Fibroblast of lung (primary cell): ENCODE measurements around the gene SIPA1. TPM values are rescaled to one million over a fixed set of nuclear protein-coding genes. Genes with fewer than 3 reads are reported as not detected.

Source experiments
- DNase-seq, 2 donors: peaks; one replicate each; pipeline versions ENCODE4 v3.0.0 to v3.0.0-alpha.2; 2010; ENCODE audit warnings: low read depth in 2 of 2
- H2AFZ ChIP-seq: 2 replicates; pipeline ENCODE4 v1.5.1; 2012; ENCODE audit warnings: low read length, control low read depth, inconsistent platforms
- H3K27ac ChIP-seq: 2 replicates; pipeline ENCODE4 v1.5.1; 2011; ENCODE audit warnings: low read length, control low read depth; ENCODE audit not compliant: insufficient read depth
- H3K27me3 ChIP-seq: 2 replicates; pipeline ENCODE4 v1.5.1; 2011; ENCODE audit warnings: mild to moderate bottlenecking, low read length; ENCODE audit not compliant: control insufficient read depth, insufficient read depth
- H3K36me3 ChIP-seq: 2 replicates; pipeline ENCODE4 v1.5.1; 2011; ENCODE audit warnings: low read length; ENCODE audit not compliant: control insufficient read depth, insufficient read depth
- H3K4me1 ChIP-seq: 2 replicates; pipeline ENCODE4 v1.5.1; 2011; ENCODE audit warnings: low read length; ENCODE audit not compliant: control insufficient read depth, insufficient read depth; ENCODE audit errors: extremely low read depth
- H3K4me2 ChIP-seq: 2 replicates; pipeline ENCODE4 v1.5.1; 2011; ENCODE audit warnings: low read length, control low read depth; ENCODE audit not compliant: insufficient read depth; ENCODE audit errors: extremely low read depth
- H3K4me3 ChIP-seq, 4 experiments: fragments of 200-600 bp in 1 of 4; sonication (generic) in 1 of 4; replicated peaks in 1 of 4; 2 replicates each; pipeline ENCODE4 v1.5.1; 2011 to 2016; ENCODE audit warnings: low read length in 4 of 4, low read depth in 3 of 4, mild to moderate bottlenecking in 3 of 4, control low read depth in 2 of 4, inconsistent platforms in 1 of 4, mixed read lengths in 1 of 4; ENCODE audit not compliant: insufficient read depth in 1 of 4; ENCODE audit errors: control extremely low read depth in 1 of 4
- H3K79me2 ChIP-seq: 2 replicates; pipeline ENCODE4 v1.5.1; 2012; ENCODE audit warnings: mild to moderate bottlenecking, low read length, inconsistent platforms; ENCODE audit not compliant: control insufficient read depth, insufficient read depth
- H3K9ac ChIP-seq: 2 replicates; pipeline ENCODE4 v1.5.1; 2011; ENCODE audit warnings: mild to moderate bottlenecking, low read length, control low read depth; ENCODE audit not compliant: insufficient read depth
- H3K9me3 ChIP-seq: 2 replicates; pipeline ENCODE4 v1.5.1; 2012; ENCODE audit warnings: low read depth, low read length; ENCODE audit not compliant: control insufficient read depth, insufficient read depth
- H4K20me1 ChIP-seq: 2 replicates; pipeline ENCODE4 v1.5.1; 2011; ENCODE audit warnings: low read length; ENCODE audit not compliant: control insufficient read depth, insufficient read depth; ENCODE audit errors: extremely low read depth
- EZH2 ChIP-seq: IDR thresholded peaks from 2 replicates; pipeline ENCODE4 v1.5.1; 2012; ENCODE audit warnings: low read length, control low read depth, mild to moderate bottlenecking; ENCODE audit errors: missing control alignments
- polyA plus RNA-seq, 2 donors: library from polyadenylated mRNA; depleted of rRNA in 1 of 2; stranded (reverse) in 1 of 2; unstranded in 1 of 2; fragments of >200 nt; gene quantifications; 2 replicates each; pipeline ENCODE4 v1.2.1, GENCODE V29; 2011 to 2012; ENCODE audit warnings: missing spikeins in 1 of 2
- total RNA-seq: library from RNA; depleted of rRNA; stranded (reverse); fragments of >200 nt; gene quantifications from 2 replicates; pipeline ENCODE4 v1.2.1, GENCODE V29; 2014
- TF ChIP-seq, protein P1 (sequence below), 2 donors: IDR thresholded peaks in 1 of 2; conservative IDR thresholded peaks in 1 of 2; 1 replicate in 1 of 2; 2 replicates in 1 of 2; pipeline ENCODE4 v1.5.1; 2011 to 2012; ENCODE audit warnings: low read length in 2 of 2, control low read depth in 1 of 2, inconsistent platforms in 1 of 2, low read depth in 1 of 2, mild to moderate bottlenecking in 1 of 2

Gene SIPA1
- total and polyA plus RNA-seq, 2 donors (not counting 1 experiment from before 2014, with no cell fraction given) = 7.8 to 32.5 TPM

DNA sequence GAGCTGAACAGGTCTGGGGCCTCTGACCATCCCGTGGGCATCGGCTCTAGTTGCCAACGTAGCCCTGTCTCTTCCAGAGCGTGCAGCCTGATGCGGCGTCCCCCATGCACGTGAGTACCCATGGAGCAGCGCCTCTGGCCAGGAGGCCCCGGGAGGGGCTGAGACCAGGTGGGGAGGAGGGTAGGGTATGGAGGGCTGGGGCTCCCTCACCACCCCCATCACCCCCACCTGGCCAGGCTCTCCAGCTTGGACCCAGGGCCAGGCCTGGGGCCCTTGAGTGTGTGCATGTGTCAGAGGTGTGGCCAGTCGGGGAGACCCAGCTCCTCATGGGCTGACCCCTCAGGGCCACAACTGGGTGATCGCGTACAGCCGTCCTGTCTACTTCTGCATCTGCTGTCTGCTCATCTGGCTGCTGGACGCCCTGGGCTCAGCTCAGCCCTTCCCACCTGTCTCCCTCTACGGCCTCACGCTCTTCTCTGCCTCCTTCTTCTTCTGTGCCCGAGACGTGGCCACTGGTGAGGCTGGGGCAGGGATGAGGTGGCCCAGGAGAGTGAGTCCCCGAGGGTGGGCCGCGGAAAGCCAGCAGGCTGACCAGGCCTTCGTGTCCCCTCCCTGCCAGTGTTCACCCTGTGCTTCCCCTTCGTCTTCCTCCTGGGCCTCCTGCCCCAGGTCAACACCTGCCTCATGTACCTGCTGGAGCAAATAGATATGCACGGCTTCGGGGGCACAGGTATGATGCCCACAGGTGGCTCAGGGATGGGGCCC, 13.9 kb upstream of the SIPA1 start:
- no peak for TF ChIP-seq EZH2
- TF ChIP-seq, protein P1, sequence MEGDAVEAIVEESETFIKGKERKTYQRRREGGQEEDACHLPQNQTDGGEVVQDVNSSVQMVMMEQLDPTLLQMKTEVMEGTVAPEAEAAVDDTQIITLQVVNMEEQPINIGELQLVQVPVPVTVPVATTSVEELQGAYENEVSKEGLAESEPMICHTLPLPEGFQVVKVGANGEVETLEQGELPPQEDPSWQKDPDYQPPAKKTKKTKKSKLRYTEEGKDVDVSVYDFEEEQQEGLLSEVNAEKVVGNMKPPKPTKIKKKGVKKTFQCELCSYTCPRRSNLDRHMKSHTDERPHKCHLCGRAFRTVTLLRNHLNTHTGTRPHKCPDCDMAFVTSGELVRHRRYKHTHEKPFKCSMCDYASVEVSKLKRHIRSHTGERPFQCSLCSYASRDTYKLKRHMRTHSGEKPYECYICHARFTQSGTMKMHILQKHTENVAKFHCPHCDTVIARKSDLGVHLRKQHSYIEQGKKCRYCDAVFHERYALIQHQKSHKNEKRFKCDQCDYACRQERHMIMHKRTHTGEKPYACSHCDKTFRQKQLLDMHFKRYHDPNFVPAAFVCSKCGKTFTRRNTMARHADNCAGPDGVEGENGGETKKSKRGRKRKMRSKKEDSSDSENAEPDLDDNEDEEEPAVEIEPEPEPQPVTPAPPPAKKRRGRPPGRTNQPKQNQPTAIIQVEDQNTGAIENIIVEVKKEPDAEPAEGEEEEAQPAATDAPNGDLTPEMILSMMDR (conservative IDR thresholded peaks at IDR 0.05 in 1 of 2, IDR thresholded peaks at IDR 0.05 in 1 of 2; ENCODE audit: low read depth in 1 of 2, low read length in 2 of 2) = no peak
- Histone ChIP-seq H4K20me1 (no peaks in the 10 kb centered on the region), H3K27me3 (no peaks in the 10 kb centered on the region), H3K36me3 (peaks cover 38% of the 10 kb centered on the region), H3K4me3 (no peak overlapping the region), H2AFZ (no peak overlapping the region), H3K4me1 (no peaks in the 10 kb centered on the region), H3K9ac (no peak overlapping the region), H3K79me2 (peaks cover 1% of the 10 kb centered on the region), H3K27ac (no peak overlapping the region), H3K4me2 (no peak overlapping the region), H3K9me3 (no peaks in the 10 kb centered on the region)
- DNase-seq = no peak

- Histone ChIP-seq H3K9me3 (no peaks in the 10 kb centered on the region), H2AFZ (no peak overlapping the region), H4K20me1 (no peaks in the 10 kb centered on the region), H3K36me3 (peaks cover 38% of the 10 kb centered on the region), H3K4me1 (no peaks in the 10 kb centered on the region), H3K4me2 (no peak overlapping the region), H3K79me2 (no peaks in the 10 kb centered on the region), H3K27me3 (no peaks in the 10 kb centered on the region), H3K9ac (no peak overlapping the region), H3K4me3 (no peak overlapping the region), H3K27ac (no peak overlapping the region)
- no peak for TF ChIP-seq EZH2
- TF ChIP-seq, protein P1 (conservative IDR thresholded peaks at IDR 0.05 in 1 of 2, IDR thresholded peaks at IDR 0.05 in 1 of 2; ENCODE audit: low read depth in 1 of 2, low read length in 2 of 2) = no peak
- no peak for DNase-seq
Measured at GRCh38 chr11:65624931-65625627, 12.8 kb upstream of the SIPA1 start.

GRCh38 chr11:65625628-65626342, 12.1 kb upstream of the SIPA1 start:
- peaks cover 38% of the 10 kb centered on the region for H3K36me3 ChIP-seq
- no peak overlapping the region for H3K9ac ChIP-seq
- H3K27ac ChIP-seq = no peak overlapping the region
- TF ChIP-seq EZH2 = no peak
- TF ChIP-seq, protein P1 (conservative IDR thresholded peaks at IDR 0.05 in 1 of 2, IDR thresholded peaks at IDR 0.05 in 1 of 2; ENCODE audit: low read depth in 1 of 2, low read length in 2 of 2) = peak; percentile 27 to 51
- no peaks in the 10 kb centered on the region for H3K4me1 ChIP-seq
- H3K4me3 ChIP-seq = no peak overlapping the region
- no peak overlapping the region for H2AFZ ChIP-seq
- no peaks in the 10 kb centered on the region for H3K9me3 ChIP-seq
- H3K27me3 ChIP-seq = no peaks in the 10 kb centered on the region
- peak in 1 of 2 donors; percentile 43 for DNase-seq
- H3K4me2 ChIP-seq = no peak overlapping the region
- no peaks in the 10 kb centered on the region for H4K20me1 ChIP-seq
- no peaks in the 10 kb centered on the region for H3K79me2 ChIP-seq
